C1 segment of cervical spinal cord (tissue), 14 donors: Measurements from ENCODE around the gene MADCAM1.

Experiments used
- DNase-seq, 14 donors: peaks; one replicate each; lab custom pipeline; 2025; lab: John Stamatoyannopoulos, UW

Gene MADCAM1

GRCh38 chr19:554817-555216 is 58.5 kb downstream of the MADCAM1 start:
- no peak for DNase-seq
